ENCODE measurements around the gene MBNL3. TPM values are rescaled to one million over a fixed set of nuclear protein-coding genes. Genes with fewer than 3 reads are reported as not detected.

Gene MBNL3
- total RNA-seq, 1 experiment from 2014 or later, result 0.39 TPM

DNA sequence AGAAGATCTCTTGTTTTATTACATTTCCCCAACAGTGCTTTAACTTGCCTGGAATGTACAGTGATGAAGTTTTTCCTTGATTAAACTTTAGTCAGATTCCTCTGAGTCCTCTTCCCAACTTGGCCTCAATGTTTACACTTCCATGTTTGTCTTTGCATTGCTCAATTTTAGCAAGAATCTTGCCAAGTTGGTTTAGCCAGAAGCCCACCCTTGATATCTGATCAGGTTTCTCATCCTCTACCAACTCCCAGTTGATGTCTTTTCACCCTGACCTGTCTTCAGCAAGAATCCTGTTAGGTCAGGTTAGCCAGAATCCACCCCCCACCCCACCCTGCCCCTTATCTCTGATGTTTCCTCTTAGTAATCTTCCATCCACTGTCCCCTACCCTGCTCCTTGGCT is 120.9 kb downstream of the MBNL3 start:
- Histone ChIP-seq H3K4me1 (ENCODE audit: control insufficient read depth, insufficient read depth, low read length) (no peaks in the 10 kb centered on the region), H3K27ac (ENCODE audit: low read length) (no peak overlapping the region), H3K4me3 (ENCODE audit: low read depth in 2 of 2, low read length in 2 of 2) (no peak overlapping the region), H3K9me3 (ENCODE audit: control insufficient read depth, insufficient read depth, low read depth, low read length) (no peaks in the 10 kb centered on the region), H3K36me3 (ENCODE audit: control insufficient read depth, insufficient read depth, low read length) (no peaks in the 10 kb centered on the region), H3K27me3 (ENCODE audit: control insufficient read depth, insufficient read depth, low read length) (peaks cover 2% of the 10 kb centered on the region; the same call in 1 of the 2 replicates)
- no peak for ATAC-seq
- intact Hi-C loops (cut with micrococcal nuclease; ENCODE audit: unreplicated experiment), result no loop called here
- no peak for DNase-seq (ENCODE audit: low read depth, low spot score)
- ChIA-PET CTCF (interaction anchor here (0.6 kb wide), 1 partner anchor 52 kb away, joined by 6 read pairs; no protein-coding TSS in a partner anchor), POLR2A (no interaction called here)
- TF ChIP-seq, protein P1, sequence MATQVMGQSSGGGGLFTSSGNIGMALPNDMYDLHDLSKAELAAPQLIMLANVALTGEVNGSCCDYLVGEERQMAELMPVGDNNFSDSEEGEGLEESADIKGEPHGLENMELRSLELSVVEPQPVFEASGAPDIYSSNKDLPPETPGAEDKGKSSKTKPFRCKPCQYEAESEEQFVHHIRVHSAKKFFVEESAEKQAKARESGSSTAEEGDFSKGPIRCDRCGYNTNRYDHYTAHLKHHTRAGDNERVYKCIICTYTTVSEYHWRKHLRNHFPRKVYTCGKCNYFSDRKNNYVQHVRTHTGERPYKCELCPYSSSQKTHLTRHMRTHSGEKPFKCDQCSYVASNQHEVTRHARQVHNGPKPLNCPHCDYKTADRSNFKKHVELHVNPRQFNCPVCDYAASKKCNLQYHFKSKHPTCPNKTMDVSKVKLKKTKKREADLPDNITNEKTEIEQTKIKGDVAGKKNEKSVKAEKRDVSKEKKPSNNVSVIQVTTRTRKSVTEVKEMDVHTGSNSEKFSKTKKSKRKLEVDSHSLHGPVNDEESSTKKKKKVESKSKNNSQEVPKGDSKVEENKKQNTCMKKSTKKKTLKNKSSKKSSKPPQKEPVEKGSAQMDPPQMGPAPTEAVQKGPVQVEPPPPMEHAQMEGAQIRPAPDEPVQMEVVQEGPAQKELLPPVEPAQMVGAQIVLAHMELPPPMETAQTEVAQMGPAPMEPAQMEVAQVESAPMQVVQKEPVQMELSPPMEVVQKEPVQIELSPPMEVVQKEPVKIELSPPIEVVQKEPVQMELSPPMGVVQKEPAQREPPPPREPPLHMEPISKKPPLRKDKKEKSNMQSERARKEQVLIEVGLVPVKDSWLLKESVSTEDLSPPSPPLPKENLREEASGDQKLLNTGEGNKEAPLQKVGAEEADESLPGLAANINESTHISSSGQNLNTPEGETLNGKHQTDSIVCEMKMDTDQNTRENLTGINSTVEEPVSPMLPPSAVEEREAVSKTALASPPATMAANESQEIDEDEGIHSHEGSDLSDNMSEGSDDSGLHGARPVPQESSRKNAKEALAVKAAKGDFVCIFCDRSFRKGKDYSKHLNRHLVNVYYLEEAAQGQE (IDR thresholded peaks at IDR 0.05; ENCODE audit: insufficient read depth in 1 of 2, low read depth in 2 of 2, low read length in 1 of 2), result no peak
- TF ChIP-seq SIN3A (IDR thresholded peaks at IDR 0.05; ENCODE audit: borderline replicate concordance, insufficient read depth, low read depth, low read length) (no peak), POLR2AphosphoS5 (IDR thresholded peaks at IDR 0.05; ENCODE audit: low read depth, low read length) (no peak), TCF7L2 (IDR thresholded peaks at IDR 0.05; ENCODE audit: low read depth, low read length) (no peak)
- TF ChIP-seq, protein P2, sequence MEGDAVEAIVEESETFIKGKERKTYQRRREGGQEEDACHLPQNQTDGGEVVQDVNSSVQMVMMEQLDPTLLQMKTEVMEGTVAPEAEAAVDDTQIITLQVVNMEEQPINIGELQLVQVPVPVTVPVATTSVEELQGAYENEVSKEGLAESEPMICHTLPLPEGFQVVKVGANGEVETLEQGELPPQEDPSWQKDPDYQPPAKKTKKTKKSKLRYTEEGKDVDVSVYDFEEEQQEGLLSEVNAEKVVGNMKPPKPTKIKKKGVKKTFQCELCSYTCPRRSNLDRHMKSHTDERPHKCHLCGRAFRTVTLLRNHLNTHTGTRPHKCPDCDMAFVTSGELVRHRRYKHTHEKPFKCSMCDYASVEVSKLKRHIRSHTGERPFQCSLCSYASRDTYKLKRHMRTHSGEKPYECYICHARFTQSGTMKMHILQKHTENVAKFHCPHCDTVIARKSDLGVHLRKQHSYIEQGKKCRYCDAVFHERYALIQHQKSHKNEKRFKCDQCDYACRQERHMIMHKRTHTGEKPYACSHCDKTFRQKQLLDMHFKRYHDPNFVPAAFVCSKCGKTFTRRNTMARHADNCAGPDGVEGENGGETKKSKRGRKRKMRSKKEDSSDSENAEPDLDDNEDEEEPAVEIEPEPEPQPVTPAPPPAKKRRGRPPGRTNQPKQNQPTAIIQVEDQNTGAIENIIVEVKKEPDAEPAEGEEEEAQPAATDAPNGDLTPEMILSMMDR (IDR thresholded peaks at IDR 0.05), result no peak
- BruUV-seq (replicated peaks), result no TSS peak
- in situ Hi-C loops (cut with HindIII; ENCODE audit: low pct_unique_long_range_greater_than_20kb, low sequenced_read_pairs), result no loop called here

GRCh38 chrX:132367314-132367713 is 121.5 kb downstream of the MBNL3 start:
- Histone ChIP-seq H3K27me3 (ENCODE audit: control insufficient read depth, insufficient read depth, low read length) (peaks cover 2% of the 10 kb centered on the region; the same call in 1 of the 2 replicates), H3K4me1 (ENCODE audit: control insufficient read depth, insufficient read depth, low read length) (no peaks in the 10 kb centered on the region), H3K27ac (ENCODE audit: low read length) (no peak overlapping the region), H3K4me3 (ENCODE audit: low read depth in 2 of 2, low read length in 2 of 2) (no peak overlapping the region), H3K9me3 (ENCODE audit: control insufficient read depth, insufficient read depth, low read depth, low read length) (no peaks in the 10 kb centered on the region), H3K36me3 (ENCODE audit: control insufficient read depth, insufficient read depth, low read length) (no peaks in the 10 kb centered on the region)
- no peak for ATAC-seq
- TF ChIP-seq POLR2AphosphoS5 (IDR thresholded peaks at IDR 0.05; ENCODE audit: low read depth, low read length) (no peak), TCF7L2 (IDR thresholded peaks at IDR 0.05; ENCODE audit: low read depth, low read length) (no peak), SIN3A (IDR thresholded peaks at IDR 0.05; ENCODE audit: borderline replicate concordance, insufficient read depth, low read depth, low read length) (no peak)
- TF ChIP-seq, protein P2 (IDR thresholded peaks at IDR 0.05), result no peak
- TF ChIP-seq, protein P1 (IDR thresholded peaks at IDR 0.05; ENCODE audit: insufficient read depth in 1 of 2, low read depth in 2 of 2, low read length in 1 of 2), result no peak
- no TSS peak for BruUV-seq (replicated peaks)
- intact Hi-C loops (cut with micrococcal nuclease; ENCODE audit: unreplicated experiment) (no loop called here), in situ Hi-C loops (cut with HindIII; ENCODE audit: low pct_unique_long_range_greater_than_20kb, low sequenced_read_pairs) (no loop called here)
- ChIA-PET POLR2A (no interaction called here), CTCF (interaction anchor here (0.6 kb wide), 1 partner anchor 52 kb away, joined by 6 read pairs; no protein-coding TSS in a partner anchor)
- no peak for DNase-seq (ENCODE audit: low read depth, low spot score)
